CD14-positive monocyte (primary cell): ENCODE results near the gene KCNN4. TPM values are rescaled to one million over a fixed set of nuclear protein-coding genes. Genes with fewer than 3 reads are reported as not detected.

Experiments
- DNase-seq, 3 donors: peaks; one replicate each; pipeline ENCODE4 v3.0.0-alpha.2; 2011 to 2022
- H2AFZ ChIP-seq: 2 replicates; pipeline ENCODE4 v1.6.0; 2012; ENCODE audit warnings: mild to moderate bottlenecking, low read depth, low read length, inconsistent platforms; ENCODE audit not compliant: insufficient read depth, poor library complexity, severe bottlenecking
- H3K27ac ChIP-seq, 2 donors: 1 replicate in 1 of 2; 2 replicates in 1 of 2; pipeline ENCODE4 v1.5.1; 2012 to 2013; ENCODE audit warnings: low read length in 2 of 2, control low read depth in 1 of 2, inconsistent platforms in 1 of 2, low read depth in 1 of 2, mild to moderate bottlenecking in 1 of 2
- H3K27me3 ChIP-seq, 2 donors: one replicate each; pipeline versions ENCODE4 v1.6.0 to v1.6.1; 2011 to 2013; ENCODE audit warnings: low read length in 2 of 2; ENCODE audit not compliant: control insufficient read depth in 2 of 2, insufficient read depth in 2 of 2
- H3K36me3 ChIP-seq, 2 donors: replicated peaks in 1 of 2; 1 replicate in 1 of 2; 2 replicates in 1 of 2; pipeline versions ENCODE4 v1.5.1 to v1.6.1; 2012 to 2013; ENCODE audit warnings: low read length in 2 of 2, control low read depth in 1 of 2, inconsistent platforms in 1 of 2, mild to moderate bottlenecking in 1 of 2; ENCODE audit not compliant: insufficient read depth in 2 of 2, control insufficient read depth in 1 of 2
- H3K4me1 ChIP-seq, 2 donors: 1 replicate in 1 of 2; 2 replicates in 1 of 2; pipeline versions ENCODE4 v1.5.1 to v1.6.1; 2012 to 2013; ENCODE audit warnings: low read length in 2 of 2, control low read depth in 1 of 2, inconsistent platforms in 1 of 2, mild to moderate bottlenecking in 1 of 2, moderate library complexity in 1 of 2; ENCODE audit not compliant: insufficient read depth in 2 of 2, control insufficient read depth in 1 of 2
- H3K4me2 ChIP-seq: replicated peaks from 2 replicates; pipeline ENCODE3; 2012; ENCODE audit warnings: low read length, moderate library complexity, mild to moderate bottlenecking; ENCODE audit not compliant: poor library complexity, severe bottlenecking; ENCODE audit errors: extremely low read depth
- H3K4me3 ChIP-seq, 3 experiments: fragments of 200-600 bp in 1 of 3; sonication (generic) in 1 of 3; replicated peaks in 1 of 3; 1 replicate in 2 of 3; 2 replicates in 1 of 3; pipeline ENCODE4 v1.5.1; 2011 to 2013; ENCODE audit warnings: low read length in 3 of 3, mild to moderate bottlenecking in 3 of 3, control low read depth in 2 of 3, low read depth in 2 of 3, inconsistent platforms in 1 of 3, moderate library complexity in 1 of 3
- H3K79me2 ChIP-seq: 2 replicates; pipeline ENCODE4 v1.6.0; 2012; ENCODE audit warnings: mild to moderate bottlenecking, control low read depth, inconsistent platforms, low read length, moderate library complexity; ENCODE audit not compliant: insufficient read depth
- H3K9ac ChIP-seq: 2 replicates; pipeline ENCODE4 v1.6.0; 2017; ENCODE audit warnings: low read length, mild to moderate bottlenecking; ENCODE audit not compliant: insufficient read depth, poor library complexity, severe bottlenecking
- H3K9me3 ChIP-seq, 2 donors: replicated peaks in 1 of 2; 1 replicate in 1 of 2; 2 replicates in 1 of 2; pipeline versions ENCODE4 v1.5.1 to v1.6.1; 2012 to 2013; ENCODE audit warnings: low read length in 2 of 2, control low read depth in 1 of 2; ENCODE audit not compliant: control insufficient read depth in 1 of 2, insufficient read depth in 1 of 2
- H4K20me1 ChIP-seq: 2 replicates; pipeline ENCODE4 v1.6.0; 2012; ENCODE audit warnings: mild to moderate bottlenecking, low read length, control low read depth, moderate library complexity; ENCODE audit not compliant: insufficient read depth
- H3K27ac Mint-ChIP-seq, 7 donors: one replicate each; pipeline ENCODE4 v1.8.0; 2020; ENCODE audit warnings: mild to moderate bottlenecking in 7 of 7, mixed read lengths in 7 of 7, moderate library complexity in 6 of 7, inconsistent platforms in 2 of 7
- H3K27me3 Mint-ChIP-seq, 3 donors: one replicate each; pipeline ENCODE4 v1.8.0; 2021 to 2022; ENCODE audit warnings: low read depth in 3 of 3, mild to moderate bottlenecking in 3 of 3, mixed read lengths in 3 of 3, moderate library complexity in 3 of 3, inconsistent platforms in 1 of 3
- H3K36me3 Mint-ChIP-seq, 2 donors: one replicate each; pipeline ENCODE4 v1.8.0; 2020; ENCODE audit warnings: mixed read lengths in 2 of 2, inconsistent platforms in 1 of 2, mild to moderate bottlenecking in 1 of 2
- H3K4me1 Mint-ChIP-seq: one replicate; pipeline ENCODE4 v1.8.0; 2020; ENCODE audit warnings: mild to moderate bottlenecking, mixed read lengths
- H3K4me3 Mint-ChIP-seq, 2 donors: one replicate each; pipeline ENCODE4 v1.8.0; 2020; ENCODE audit warnings: mild to moderate bottlenecking in 2 of 2, mixed read lengths in 2 of 2, moderate library complexity in 1 of 2
- H3K9me3 Mint-ChIP-seq, 7 donors: one replicate each; pipeline ENCODE4 v1.8.0; 2020 to 2022; ENCODE audit warnings: mixed read lengths in 7 of 7, mild to moderate bottlenecking in 6 of 7, moderate library complexity in 6 of 7, inconsistent platforms in 2 of 7
- CTCF ChIP-seq: fragments of 200-600 bp; IDR thresholded peaks from one replicate; pipeline ENCODE4 v1.8.0; 2022; ENCODE audit warnings: antibody characterized with exemption, mild to moderate bottlenecking
- WGBS: methylation state at CpG from one replicate; pipeline ENCODE4 v1.1.5; 2013; ENCODE audit warnings: missing lambda C conversion rate; ENCODE audit not compliant: insufficient coverage; 5-methylcytosine and 5-hydroxymethylcytosine counted together
- intact Hi-C, 2 donors: fragments of 100-400 bp; cut with micrococcal nuclease; formaldehyde crosslinking; loops; one replicate each; pipeline versions ENCODE4 v1.15.0 to v1.15.1; 2023
- polyA plus RNA-seq, 3 donors: library from polyadenylated mRNA; depleted of rRNA in 1 of 3; unstranded in 2 of 3; stranded (reverse) in 1 of 3; fragments of 300-500 nt in 2 of 3; fragments of >200 nt in 1 of 3; fragmentation: Illumina TruSeq in 2 of 3; gene quantifications; 1 replicate in 2 of 3; 2 replicates in 1 of 3; pipeline ENCODE4 v1.2.3, GENCODE V29; 2012 to 2021

Gene KCNN4
- polyA plus RNA-seq, 3 donors = 12.9 to 70.4 (median 17.1) TPM

DNA sequence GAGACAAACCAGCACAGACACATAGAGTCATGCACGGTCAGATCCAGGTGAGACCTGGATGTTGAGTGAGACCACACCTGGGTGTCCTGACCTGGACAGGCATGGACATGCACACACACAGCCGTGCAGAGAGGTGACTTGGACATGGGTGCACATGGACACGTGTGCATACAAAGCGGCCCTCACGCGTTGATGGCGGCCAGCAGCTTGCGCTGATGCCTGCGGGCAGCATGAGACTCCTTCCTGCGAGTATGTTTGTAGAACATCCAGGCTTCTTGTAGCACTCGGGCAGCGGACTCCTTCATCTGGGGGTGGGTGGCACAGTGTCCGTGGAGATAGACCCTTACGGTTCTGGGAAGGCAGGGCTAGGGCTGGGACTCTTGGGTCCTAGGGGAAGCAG, 11.5 kb downstream of the KCNN4 start:
- peak overlapping the region; percentile 63 to 81 for H3K27ac ChIP-seq
- H3K9me3 Mint-ChIP-seq = peaks cover 0 to 2% (median 0%) of the 10 kb centered on the region in 7 donors
- peaks cover 0 to 3% (median 0%) of the 10 kb centered on the region in 3 donors for H3K27me3 Mint-ChIP-seq
- peak overlapping the region in 1 of 3 experiments; percentile 42 for H3K4me3 ChIP-seq
- H3K4me3 Mint-ChIP-seq = peak overlapping the region in 1 of 2 donors; percentile 9
- no peaks in the 10 kb centered on the region for H3K9me3 ChIP-seq
- no peak overlapping the region for H3K9ac ChIP-seq
- WGBS = 92% methylated on average over 9 of the region's 14 CpGs
- peaks cover 10% of the 10 kb centered on the region for H4K20me1 ChIP-seq
- no peaks in the 10 kb centered on the region for H3K27me3 ChIP-seq
- H3K4me2 ChIP-seq = peak overlapping the region; percentile 66
- peak overlapping the region; percentile 90 to 98 (median 93) for H3K27ac Mint-ChIP-seq
- peaks cover 69 to 70% of the 10 kb centered on the region in 2 donors for H3K36me3 ChIP-seq
- no peak overlapping the region for H2AFZ ChIP-seq
- H3K4me1 Mint-ChIP-seq = peaks cover 70% of the 10 kb centered on the region
- intact Hi-C loops = loop anchor here in 1 of 2 donors (2.0 to 5.0 kb wide), 2 partner anchors 16 to 102 kb away; no protein-coding TSS in a partner anchor
- TF ChIP-seq CTCF = no peak
- H3K36me3 Mint-ChIP-seq = peaks cover 60 to 83% of the 10 kb centered on the region in 2 donors
- H3K79me2 ChIP-seq = peaks cover 54% of the 10 kb centered on the region
- DNase-seq = no peak
- H3K4me1 ChIP-seq = peaks cover 70 to 79% of the 10 kb centered on the region in 2 donors

DNA sequence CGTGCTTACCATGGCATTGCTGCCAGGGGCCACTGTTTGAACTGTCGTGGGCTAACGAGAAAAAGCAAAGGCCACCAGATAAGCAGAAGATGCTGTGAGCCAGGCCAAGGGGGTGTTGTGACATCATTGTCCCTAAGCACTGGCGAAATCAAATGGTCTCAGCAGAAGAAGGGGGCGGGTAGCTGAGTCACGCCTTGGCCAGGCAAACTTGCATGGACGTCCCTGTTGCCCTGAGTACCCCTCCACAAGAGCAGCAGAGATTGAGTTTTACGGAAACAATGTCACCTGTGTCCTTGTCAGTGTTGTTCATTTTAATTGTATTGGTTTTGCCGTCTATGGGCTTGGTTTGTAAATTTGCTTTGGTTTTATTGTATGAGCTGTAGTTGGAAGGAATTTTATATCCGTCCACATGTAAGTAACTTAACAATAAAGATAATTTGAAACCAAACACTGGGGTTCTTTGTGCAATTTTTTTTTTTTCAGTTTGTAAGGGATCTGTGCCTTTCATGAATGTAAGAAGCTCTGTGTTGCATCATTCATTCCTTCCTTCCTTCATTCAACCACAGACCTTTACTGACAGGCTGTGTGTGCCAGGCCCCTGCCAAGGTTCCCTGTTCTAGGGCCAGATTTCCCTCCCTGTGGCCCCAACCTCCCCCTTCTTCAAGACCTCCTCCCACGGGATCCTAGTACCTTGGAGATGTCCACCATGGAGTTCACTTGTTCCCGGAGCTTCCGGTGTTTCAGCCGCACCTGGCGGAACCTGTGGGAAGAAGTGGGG, 12.3 kb downstream of the KCNN4 start:
- H3K4me1 Mint-ChIP-seq = peaks cover 77% of the 10 kb centered on the region

More for the DNA sequence above, 12.3 kb downstream of the KCNN4 start:
- H2AFZ ChIP-seq = no peak overlapping the region
- 32% methylated on average over 5 of the region's 15 CpGs for WGBS
- peak overlapping the region; percentile 56 to 67 for H3K4me3 Mint-ChIP-seq
- no peaks in the 10 kb centered on the region for H3K9me3 ChIP-seq
- H3K9ac ChIP-seq = no peak overlapping the region
- peaks cover 46% of the 10 kb centered on the region for H3K79me2 ChIP-seq
- H3K4me1 ChIP-seq = peaks cover 78 to 79% of the 10 kb centered on the region in 2 donors
- H4K20me1 ChIP-seq = peaks cover 3% of the 10 kb centered on the region
- peak overlapping the region in 1 of 3 experiments; percentile 42 for H3K4me3 ChIP-seq
- peaks cover 0 to 2% (median 0%) of the 10 kb centered on the region in 7 donors for H3K9me3 Mint-ChIP-seq
- DNase-seq = peak; percentile 86 to 94 (median 91)
- H3K27ac Mint-ChIP-seq = peak overlapping the region; percentile 90 to 98 (median 93)
- peak overlapping the region; percentile 66 for H3K4me2 ChIP-seq
- peaks cover 61 to 62% of the 10 kb centered on the region in 2 donors for H3K36me3 ChIP-seq
- peaks cover 56 to 76% of the 10 kb centered on the region in 2 donors for H3K36me3 Mint-ChIP-seq
- intact Hi-C loops = loop anchor here in 1 of 2 donors (2.0 to 5.0 kb wide), 2 partner anchors 16 to 101 kb away; no protein-coding TSS in a partner anchor
- H3K27me3 ChIP-seq = no peaks in the 10 kb centered on the region
- no peak for TF ChIP-seq CTCF
- peaks cover 0 to 3% (median 0%) of the 10 kb centered on the region in 3 donors for H3K27me3 Mint-ChIP-seq
- H3K27ac ChIP-seq = peak overlapping the region; percentile 63 to 81
